GM12873 (cell line): ENCODE results near the gene ADTRP.

Experiments
- TF ChIP-seq, protein P1 (sequence below): IDR thresholded peaks from 2 replicates; pipeline ENCODE4 v1.5.1; 2012; ENCODE audit warnings: low read depth, mild to moderate bottlenecking, moderate library complexity, low read length, control low read depth; ENCODE audit not compliant: insufficient read depth; ENCODE audit errors: missing control alignments

Gene ADTRP

DNA sequence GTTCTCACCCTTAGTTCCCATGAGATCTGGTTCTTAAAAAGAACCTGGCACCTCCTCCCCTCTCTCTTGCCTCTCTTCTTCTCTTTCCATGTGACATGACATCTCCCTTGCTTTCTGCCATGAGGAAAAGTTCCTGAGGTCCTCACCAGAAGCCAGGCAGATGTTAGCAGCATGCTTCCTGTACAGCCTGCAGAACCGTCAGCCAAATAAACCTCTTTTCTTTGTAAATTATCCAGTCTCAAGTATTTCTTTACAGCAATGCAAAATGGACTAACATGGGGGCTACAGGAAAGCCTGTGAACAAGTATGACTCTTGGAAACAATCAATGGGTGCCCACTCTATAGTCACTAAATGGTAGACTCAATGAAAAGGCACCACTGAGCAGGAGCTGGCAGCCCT is 34.5 kb downstream of the ADTRP start:
- TF ChIP-seq, protein P1, sequence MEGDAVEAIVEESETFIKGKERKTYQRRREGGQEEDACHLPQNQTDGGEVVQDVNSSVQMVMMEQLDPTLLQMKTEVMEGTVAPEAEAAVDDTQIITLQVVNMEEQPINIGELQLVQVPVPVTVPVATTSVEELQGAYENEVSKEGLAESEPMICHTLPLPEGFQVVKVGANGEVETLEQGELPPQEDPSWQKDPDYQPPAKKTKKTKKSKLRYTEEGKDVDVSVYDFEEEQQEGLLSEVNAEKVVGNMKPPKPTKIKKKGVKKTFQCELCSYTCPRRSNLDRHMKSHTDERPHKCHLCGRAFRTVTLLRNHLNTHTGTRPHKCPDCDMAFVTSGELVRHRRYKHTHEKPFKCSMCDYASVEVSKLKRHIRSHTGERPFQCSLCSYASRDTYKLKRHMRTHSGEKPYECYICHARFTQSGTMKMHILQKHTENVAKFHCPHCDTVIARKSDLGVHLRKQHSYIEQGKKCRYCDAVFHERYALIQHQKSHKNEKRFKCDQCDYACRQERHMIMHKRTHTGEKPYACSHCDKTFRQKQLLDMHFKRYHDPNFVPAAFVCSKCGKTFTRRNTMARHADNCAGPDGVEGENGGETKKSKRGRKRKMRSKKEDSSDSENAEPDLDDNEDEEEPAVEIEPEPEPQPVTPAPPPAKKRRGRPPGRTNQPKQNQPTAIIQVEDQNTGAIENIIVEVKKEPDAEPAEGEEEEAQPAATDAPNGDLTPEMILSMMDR = no peak

DNA sequence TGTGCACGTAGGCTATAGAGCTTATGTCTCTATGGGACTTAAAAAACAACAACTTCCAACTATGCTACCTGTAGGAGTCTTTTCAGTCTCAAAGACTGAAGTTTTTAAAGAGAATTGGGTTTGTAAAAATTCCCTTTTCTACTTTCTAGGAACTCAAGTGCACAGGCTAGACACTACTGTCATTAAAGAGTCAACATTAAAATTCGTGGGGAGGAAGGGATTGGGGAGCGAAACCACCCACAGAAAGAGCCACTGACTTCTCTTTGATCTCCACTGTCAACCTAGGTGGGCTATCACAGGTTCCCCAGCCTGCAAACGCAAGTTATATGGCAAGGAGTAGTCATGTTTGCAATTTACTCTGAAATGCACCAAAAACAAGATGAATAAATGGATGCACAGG is 37.7 kb downstream of the ADTRP start:
- TF ChIP-seq, protein P1 = no peak

DNA sequence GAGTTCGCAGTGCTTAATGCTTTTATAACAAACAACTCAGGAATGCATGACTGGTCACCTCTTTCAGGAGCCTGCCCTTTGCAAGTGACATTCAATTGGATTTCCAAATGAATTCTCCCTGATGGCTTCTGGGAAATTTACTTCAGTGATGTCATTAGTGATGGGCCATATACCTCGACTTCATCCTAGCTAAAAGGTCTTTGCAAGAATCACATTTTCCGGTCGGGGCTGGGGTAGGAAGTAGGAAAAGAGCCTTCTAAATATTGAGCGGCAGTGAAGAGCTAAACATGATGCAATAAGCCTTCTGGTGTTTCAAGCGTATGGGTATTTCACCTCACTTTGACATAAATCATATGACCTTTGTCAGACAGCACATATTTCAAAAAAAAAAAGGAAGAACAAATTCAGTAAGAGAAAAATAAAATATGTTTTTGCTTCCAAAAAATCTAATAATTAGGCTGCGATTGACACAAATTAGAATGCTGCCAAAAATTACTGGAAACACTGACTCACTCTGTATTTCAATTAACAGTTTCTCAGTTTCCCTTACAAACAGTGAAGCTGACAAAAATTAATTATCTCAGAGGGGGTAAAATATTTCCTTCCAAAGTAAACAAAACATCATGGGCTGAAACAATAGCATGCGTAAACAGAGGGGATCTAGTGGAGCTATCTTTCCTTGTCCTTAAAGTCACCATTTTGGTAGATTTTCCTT is 39.8 kb downstream of the ADTRP start:
- TF ChIP-seq, protein P1 = no peak

DNA sequence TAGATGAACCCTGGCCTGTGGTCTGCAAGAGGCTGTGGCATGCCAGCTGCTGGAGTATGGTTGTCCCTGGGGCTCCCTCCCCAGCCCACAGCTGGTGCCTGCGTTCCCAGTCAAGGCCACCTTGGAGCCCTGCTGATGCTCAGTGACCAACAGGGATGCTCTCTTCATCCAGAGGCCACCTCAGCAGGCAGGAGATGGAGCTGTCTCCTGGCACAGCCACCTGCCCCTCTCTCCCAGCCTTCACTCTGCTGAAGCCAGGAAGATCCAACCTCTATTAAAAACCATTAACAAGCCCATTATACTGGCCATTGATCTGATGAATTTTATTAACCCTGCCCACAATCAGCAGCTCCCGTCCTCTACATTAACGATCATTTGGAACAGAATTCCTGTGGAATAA is 40.4 kb downstream of the ADTRP start:
- TF ChIP-seq, protein P1 = no peak

DNA sequence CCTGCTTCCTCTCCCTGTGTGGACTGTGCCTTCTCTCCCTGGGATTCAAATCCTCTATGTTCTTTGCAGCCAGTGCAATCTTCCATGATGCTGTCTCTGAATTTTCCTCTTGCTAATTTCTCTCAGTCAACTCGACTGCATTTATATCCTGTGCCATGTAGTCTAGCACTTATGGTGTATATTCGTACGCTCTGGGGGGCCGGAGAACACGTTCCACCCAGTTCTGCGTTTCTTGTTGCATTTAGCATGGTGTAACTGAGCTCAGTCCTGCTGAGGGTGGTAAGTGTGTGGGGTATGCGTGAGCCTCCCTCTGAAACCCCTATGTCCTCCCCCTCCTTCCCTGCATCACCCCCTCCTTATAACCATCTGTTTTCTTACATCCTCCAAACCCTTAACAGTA is 42.0 kb downstream of the ADTRP start:
- TF ChIP-seq, protein P1 = no peak

DNA sequence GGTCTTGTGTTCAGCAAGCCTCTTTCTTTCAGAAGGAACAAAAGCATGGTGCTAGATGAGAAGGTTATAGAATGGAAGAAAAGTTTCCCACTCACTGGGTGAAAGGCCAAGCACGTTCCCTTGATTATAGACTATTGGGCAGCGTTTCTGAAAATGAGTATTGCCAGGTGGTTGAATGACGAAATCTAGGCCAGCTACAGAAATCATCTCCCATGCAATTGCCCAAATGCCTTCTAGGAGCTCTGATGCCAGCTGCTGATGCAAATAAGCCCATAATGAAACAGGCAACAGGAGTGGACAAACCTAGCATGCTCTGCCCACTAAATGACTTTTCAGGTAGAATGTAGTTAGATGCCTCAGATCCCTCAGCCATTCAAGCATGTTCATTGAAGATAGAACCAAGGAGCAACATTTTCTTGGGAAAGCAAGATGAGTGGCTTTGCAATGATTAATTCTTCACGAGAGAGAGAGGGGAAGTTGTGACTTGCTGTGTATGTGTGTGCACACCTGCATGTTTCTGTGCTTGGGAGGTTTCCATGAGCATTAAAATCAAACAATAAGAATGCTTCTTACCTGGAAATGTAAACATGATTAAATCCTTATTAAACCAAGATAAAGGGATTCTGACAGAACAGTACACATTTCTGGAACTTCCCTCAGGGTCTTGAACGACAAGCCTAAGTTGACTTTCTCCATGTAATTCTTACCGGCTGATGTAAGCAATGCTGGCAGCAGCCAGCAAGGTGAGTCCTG is 43.6 kb downstream of the ADTRP start:
- TF ChIP-seq, protein P1 = no peak

DNA sequence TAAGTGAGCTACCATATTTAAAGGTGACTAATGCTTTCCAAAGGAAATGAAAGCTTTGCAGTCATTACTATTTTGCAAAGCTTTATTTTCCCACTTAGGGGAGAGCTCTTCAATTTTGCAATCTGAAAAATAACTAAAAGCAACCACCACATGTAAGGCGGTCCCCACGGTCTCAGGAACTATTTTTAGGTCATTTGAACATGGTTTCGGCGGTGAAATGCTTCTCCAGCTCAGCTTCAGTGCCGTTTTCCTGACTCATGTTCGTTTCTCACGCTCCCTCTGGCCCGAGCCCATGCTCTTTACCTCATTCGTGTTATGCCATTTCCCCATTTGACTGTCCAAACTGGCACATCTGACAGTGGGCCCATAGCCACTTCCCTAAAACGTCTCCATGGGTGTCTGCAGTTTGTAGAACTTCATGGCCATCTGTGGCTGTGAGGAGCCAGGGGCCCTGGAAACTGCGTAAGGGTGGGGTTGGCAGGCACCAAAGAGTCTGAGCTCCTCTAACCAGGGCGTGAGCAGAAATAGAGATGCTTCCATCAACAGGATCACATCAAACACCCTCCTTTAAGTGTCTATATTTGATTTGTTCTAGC is 46.5 kb downstream of the ADTRP start:
- TF ChIP-seq, protein P1 = no peak
